ENCODE results near the gene RASSF6. TPM values are rescaled to one million over a fixed set of nuclear protein-coding genes. Genes with fewer than 3 reads are reported as not detected.

The RASSF6 gene
- total and polyA plus RNA-seq, 2 of the 8 experiments (the other 6 are each of a cell fraction or from before 2014, with no cell fraction given), result 0.03 to 0.28 TPM

- TF ChIP-seq CHD7 (IDR thresholded peaks at IDR 0.05; ENCODE audit: insufficient replicate concordance, low read length) (no peak), TAF1 (IDR thresholded peaks at IDR 0.05; ENCODE audit: low read depth, low read length) (no peak), KDM4A (IDR thresholded peaks at IDR 0.05; ENCODE audit: low read depth, low read length, severe bottlenecking) (no peak), HDAC6 (IDR thresholded peaks at IDR 0.05; ENCODE audit: low read depth, low read length) (no peak), CTCF (IDR thresholded peaks at IDR 0.05; ENCODE audit: control extremely low read depth in 1 of 3, insufficient read depth in 1 of 3, low read depth in 1 of 3, low read length in 3 of 3) (no peak), CBX8 (IDR thresholded peaks at IDR 0.05; ENCODE audit: borderline replicate concordance, low read depth, low read length) (no peak), YY1 (IDR thresholded peaks at IDR 0.05; ENCODE audit: low read depth, low read length) (no peak), KDM5A (IDR thresholded peaks at IDR 0.05; ENCODE audit: low read length) (no peak), BCL11A (IDR thresholded peaks at IDR 0.05; ENCODE audit: low read depth in 2 of 2, low read length in 2 of 2) (no peak)
These were observed 30.0 kb upstream of the RASSF6 start (continued) for GRCh38 chr4:73650250-73650649.

All from H1 (cell line).